HepG2 (cell line): ENCODE data around the gene IGLON5. TPM values are rescaled to one million over a fixed set of nuclear protein-coding genes. Genes with fewer than 3 reads are reported as not detected.

ENCODE experiments used
- ATAC-seq: fragments of 200-7000 bp; cut with Tn5 transposase; 3 replicates; pipeline ENCODE4 v1.9.1; 2020; ENCODE audit warnings: mild to moderate bottlenecking, moderate library complexity
- BruUV-seq: library from RNA; stranded (reverse); fragments of 400-500 nt; replicated peaks from 2 replicates; lab custom pipeline; 2021; lab: Mats Ljungman, UMichigan
- CTCF ChIA-PET: fragments of 300-600 bp; formaldehyde crosslinking; extraction: SDS; loops from one replicate; lab custom pipeline; 2021; ENCODE audit warnings: low total read pairs, inconsistent platforms, low intra/inter-chr PET ratio; lab: Yijun Ruan, JAX
- POLR2A ChIA-PET: fragments of 350-600 bp; sonication (Branson Sonifier 250); formaldehyde crosslinking; loops from one replicate; lab custom pipeline; 2020; ENCODE audit warnings: antibody characterized with exemption, inconsistent platforms; lab: Yijun Ruan, JAX
- DNase-seq: peaks from one replicate; pipeline ENCODE4 v3.0.0-alpha.2; 2015; ENCODE audit warnings: low spot score
- FAIRE-seq: peaks from 3 replicates; lab custom pipeline; 2011; peaks lifted over from hg19 to GRCh38; lab: Jason Lieb, UNC
- H2AFZ ChIP-seq: one replicate; pipeline ENCODE4 v1.6.1; 2011; ENCODE audit warnings: low read length, inconsistent platforms
- H3K27ac ChIP-seq: fragments of 300-600 bp; 3 replicates; pipeline ENCODE4 v1.8.0; 2011; ENCODE audit warnings: mixed run types, mild to moderate bottlenecking, mixed read lengths, low read length, inconsistent platforms; ENCODE audit not compliant: insufficient read depth; ENCODE audit errors: extremely low read length
- H3K27me3 ChIP-seq, 2 experiments: fragments of 200-600 bp in 1 of 2; 2 replicates in 1 of 2; 3 replicates in 1 of 2; pipeline versions ENCODE4 v1.6.0 to v1.8.0; 2011; ENCODE audit warnings: low read length in 2 of 2, mild to moderate bottlenecking in 2 of 2, moderate library complexity in 2 of 2, inconsistent platforms in 1 of 2; ENCODE audit not compliant: insufficient read depth in 2 of 2, control insufficient read depth in 1 of 2
- H3K36me3 ChIP-seq, 2 experiments: fragments of 200-600 bp in 1 of 2; replicated peaks in 1 of 2; 2 replicates in 1 of 2; 3 replicates in 1 of 2; pipeline versions ENCODE4 v1.5.1 to v1.8.0; 2011; ENCODE audit warnings: low read length in 2 of 2, inconsistent platforms in 1 of 2; ENCODE audit not compliant: insufficient read depth in 2 of 2, control insufficient read depth in 1 of 2
- H3K4me1 ChIP-seq: 2 replicates; pipeline ENCODE4 v1.5.1; 2012; ENCODE audit warnings: low read length, inconsistent platforms; ENCODE audit not compliant: insufficient read depth
- H3K4me2 ChIP-seq: 2 replicates; pipeline ENCODE4 v1.6.0; 2011; ENCODE audit warnings: low read depth, low read length, inconsistent platforms
- H3K4me3 ChIP-seq, 3 experiments: fragments of 200-600 bp in 1 of 3; sonication (generic), shearing (Covaris generic) in 1 of 3; replicated peaks in 1 of 3; 2 replicates each; pipeline ENCODE4 v1.5.1; 2011 to 2016; ENCODE audit warnings: low read length in 3 of 3, inconsistent platforms in 2 of 3, low read depth in 2 of 3, mild to moderate bottlenecking in 2 of 3, control low read depth in 1 of 3, mixed read lengths in 1 of 3; ENCODE audit not compliant: insufficient read depth in 1 of 3
- H3K79me2 ChIP-seq: one replicate; pipeline ENCODE4 v1.6.1; 2011; ENCODE audit warnings: low read length, inconsistent platforms; ENCODE audit not compliant: insufficient read depth
- H3K9ac ChIP-seq: 2 replicates; pipeline ENCODE4 v1.6.0; 2011; ENCODE audit warnings: mild to moderate bottlenecking, low read depth, low read length, inconsistent platforms; ENCODE audit not compliant: insufficient read depth
- H3K9me3 ChIP-seq: 2 replicates; pipeline ENCODE4 v1.5.1; 2012; ENCODE audit warnings: mild to moderate bottlenecking, low read length
- H4K20me1 ChIP-seq: 2 replicates; pipeline ENCODE4 v1.6.0; 2011; ENCODE audit warnings: inconsistent platforms, mild to moderate bottlenecking, low read length, moderate library complexity; ENCODE audit not compliant: insufficient read depth
- HNRNPK ChIP-seq: fragments of 200-400 bp; formaldehyde crosslinking; IDR thresholded peaks from 2 replicates; pipeline ENCODE4 v1.6.1; 2018; ENCODE audit warnings: low read length, low read depth, moderate library complexity, mild to moderate bottlenecking; ENCODE audit not compliant: poor library complexity, severe bottlenecking
- NFKB2 ChIP-seq: sonication (generic); formaldehyde crosslinking; IDR thresholded peaks from 2 replicates; pipeline ENCODE4 v1.4.0; 2020; ENCODE audit warnings: missing genetic modification reagents, borderline replicate concordance
- ZBTB7B ChIP-seq: sonication (generic); formaldehyde crosslinking; IDR thresholded peaks from 2 replicates; pipeline ENCODE4 v1.4.0; 2020; ENCODE audit warnings: missing genetic modification reagents
- ZNF687 ChIP-seq: sonication (generic); formaldehyde crosslinking; IDR thresholded peaks from 2 replicates; pipeline ENCODE4 v1.5.1; 2020; ENCODE audit warnings: mild to moderate bottlenecking, missing genetic modification reagents, moderate library complexity
- ZNF878 ChIP-seq: sonication (generic); formaldehyde crosslinking; IDR thresholded peaks from 2 replicates; pipeline ENCODE4 v1.8.1; 2023; ENCODE audit warnings: mild to moderate bottlenecking, missing genetic modification reagents, moderate library complexity
- WGBS: methylation state at CpG from one replicate; pipeline ENCODE4 v1.1.6; 2017; ENCODE audit warnings: low lambda C conversion rate; 5-methylcytosine and 5-hydroxymethylcytosine counted together
- in situ Hi-C: cut with HindIII; loops from 2 replicates; pipeline ENCODE4 v1.10.0; 2017; ENCODE audit warnings: low pct_unique_long_range_greater_than_20kb; ENCODE audit not compliant: extremely low pct_ligation_motif_present
- intact Hi-C: fragments of 100-400 bp; cut with micrococcal nuclease; formaldehyde crosslinking; loops from one replicate; pipeline ENCODE4 v1.10.0; 2022; ENCODE audit not compliant: unreplicated experiment
- polyA plus RNA-seq, 8 experiments: library from polyadenylated mRNA; depleted of rRNA in 3 of 8; stranded (reverse) in 7 of 8; unstranded in 1 of 8; fragments of >200 nt; fragmentation: Illumina TruSeq in 4 of 8; extraction: Trizol in 4 of 8; gene quantifications; 2 replicates each; pipeline versions ENCODE4 v1.2.1 to v1.2.3, GENCODE V29; 2011 to 2016; ENCODE audit warnings: low read depth in 4 of 8, missing spikeins in 1 of 8, mixed read lengths in 1 of 8; ENCODE audit not compliant: insufficient read depth in 1 of 8
- total RNA-seq, 5 experiments: library from RNA; depleted of rRNA; stranded (reverse); fragments of >200 nt; fragmentation: Illumina TruSeq; extraction: Trizol; gene quantifications; 2 replicates each; pipeline ENCODE4 v1.2.3, GENCODE V29; 2016; ENCODE audit warnings: low read depth in 1 of 5

Gene IGLON5
- total and polyA plus RNA-seq, 2 of the 13 experiments (the other 11 are each of a cell fraction or from before 2014, with no cell fraction given), result 0.04 to 5.7 TPM

- peaks cover 45% of the 10 kb centered on the region for H3K79me2 ChIP-seq
- peak overlapping the region; percentile 100 for H3K27ac ChIP-seq
- FAIRE-seq (no peak), ATAC-seq (no peak), DNase-seq (no peak)
- in situ Hi-C loops, result no loop called here
- peaks cover 89% of the 10 kb centered on the region for H3K4me1 ChIP-seq
- ChIA-PET CTCF (no interaction called here), POLR2A (interaction anchor here (7.8 kb wide), 1 partner anchor 11 kb away, joined by 259 read pairs; no protein-coding TSS in a partner anchor)
- H3K27me3 ChIP-seq, result no peaks in the 10 kb centered on the region; a peak in 2 of 5 replicates
- no TSS peak for BruUV-seq
- intact Hi-C loops, result no loop called here
- H3K4me2 ChIP-seq, result no peak overlapping the region
- no peaks in the 10 kb centered on the region for H3K9me3 ChIP-seq
- no peak overlapping the region for H2AFZ ChIP-seq
- WGBS, result 96% methylated on average over 13 of the region's 13 CpGs
- H3K9ac ChIP-seq, result peak overlapping the region; percentile 56; the same call in 1 of the 2 replicates
- no peak overlapping the region for H3K4me3 ChIP-seq
- H4K20me1 ChIP-seq, result no peaks in the 10 kb centered on the region
- no peak for TF ChIP-seq HNRNPK
- peak; percentile 53 for TF ChIP-seq ZNF687 (CRISPR knock-in tag)
- TF ChIP-seq NFKB2 (CRISPR knock-in tag), result no peak
- no peak for TF ChIP-seq ZNF878 (CRISPR knock-in tag)
- TF ChIP-seq ZBTB7B (CRISPR knock-in tag), result no peak
- H3K36me3 ChIP-seq, result no peaks in the 10 kb centered on the region
Measured at GRCh38 chr19:51361239-51361638, 49.8 kb downstream of the IGLON5 start.
